SU-DHL-6 (cell line): ENCODE data around the gene ETV6.

Experiments used
- H2AFZ ChIP-seq: fragments of 200-600 bp; sonication (generic); 2 replicates; pipeline ENCODE4 v1.6.1; 2014; ENCODE audit warnings: low read depth, mild to moderate bottlenecking, moderate library complexity, mixed read lengths, antibody characterized with exemption, low read length; ENCODE audit not compliant: severe bottlenecking
- H3F3A ChIP-seq: fragments of 200-600 bp; shearing (Covaris generic); 2 replicates; pipeline ENCODE4 v1.6.0; 2016; ENCODE audit warnings: antibody characterized with exemption, mild to moderate bottlenecking; ENCODE audit not compliant: insufficient read depth
- H3K27ac ChIP-seq: fragments of 200-600 bp; sonication (generic); 2 replicates; pipeline ENCODE4 v1.5.1; 2016; ENCODE audit warnings: low read depth, mild to moderate bottlenecking, low read length, moderate library complexity, mixed read lengths
- H3K27me3 ChIP-seq: fragments of 200-600 bp; sonication (generic), shearing (Covaris generic); 2 replicates; pipeline ENCODE4 v1.6.0; 2014; ENCODE audit warnings: mild to moderate bottlenecking, low read length
- H3K36me3 ChIP-seq: fragments of 200-600 bp; sonication (generic); 2 replicates; pipeline ENCODE4 v1.6.1; 2014; ENCODE audit warnings: mild to moderate bottlenecking, low read length, mixed read lengths
- H3K4me2 ChIP-seq: fragments of 300-600, 200-600 bp; shearing (Covaris generic), sonication (generic); 2 replicates; pipeline ENCODE4 v1.6.0; 2014; ENCODE audit warnings: low read length, low read depth, mild to moderate bottlenecking; ENCODE audit not compliant: poor library complexity, severe bottlenecking
- H3K4me3 ChIP-seq: fragments of 200-600 bp; sonication (generic); 2 replicates; pipeline ENCODE4 v1.5.1; 2014; ENCODE audit warnings: antibody characterized with exemption, low read length, mild to moderate bottlenecking, mixed read lengths; ENCODE audit not compliant: insufficient read depth, poor library complexity, severe bottlenecking
- H3K79me2 ChIP-seq: fragments of 200-600 bp; sonication (generic); 2 replicates; pipeline ENCODE4 v1.6.1; 2014; ENCODE audit warnings: mild to moderate bottlenecking, low read length, moderate library complexity; ENCODE audit not compliant: insufficient read depth
- H3K9ac ChIP-seq: fragments of 200-600 bp; sonication (generic); 2 replicates; pipeline ENCODE4 v1.7.0; 2014; ENCODE audit warnings: mild to moderate bottlenecking, low read length
- H3K9me2 ChIP-seq: fragments of 200-600 bp; sonication (generic); replicated peaks from 2 replicates; pipeline ENCODE4 v1.6.1; 2014; ENCODE audit warnings: low read length; ENCODE audit not compliant: insufficient read depth
- H3K9me3 ChIP-seq: fragments of 200-600 bp; sonication (generic); 2 replicates; pipeline ENCODE4 v1.6.1; 2014; ENCODE audit warnings: low read length, mixed read lengths; ENCODE audit not compliant: insufficient read depth
- H4K20me1 ChIP-seq: fragments of 200-600 bp; sonication (generic); 2 replicates; pipeline ENCODE4 v1.6.1; 2014; ENCODE audit warnings: low read depth, mild to moderate bottlenecking, antibody characterized with exemption, low read length, moderate library complexity, mixed read lengths
- EZH2phosphoT487 ChIP-seq: fragments of 200-600 bp; sonication (generic), shearing (Covaris generic); conservative IDR thresholded peaks from 2 replicates; pipeline ENCODE4 v1.6.1; 2018; ENCODE audit warnings: mild to moderate bottlenecking, antibody characterized with exemption, low read length, moderate library complexity, mixed read lengths
- TF ChIP-seq, protein P1 (sequence below): fragments of 200-600 bp; sonication (generic); IDR thresholded peaks from one replicate; pipeline ENCODE4 v1.5.1; 2017; ENCODE audit warnings: antibody characterized with exemption, mild to moderate bottlenecking, low read length, moderate library complexity; ENCODE audit not compliant: insufficient read depth, poor library complexity, severe bottlenecking

ETV6 gene

DNA sequence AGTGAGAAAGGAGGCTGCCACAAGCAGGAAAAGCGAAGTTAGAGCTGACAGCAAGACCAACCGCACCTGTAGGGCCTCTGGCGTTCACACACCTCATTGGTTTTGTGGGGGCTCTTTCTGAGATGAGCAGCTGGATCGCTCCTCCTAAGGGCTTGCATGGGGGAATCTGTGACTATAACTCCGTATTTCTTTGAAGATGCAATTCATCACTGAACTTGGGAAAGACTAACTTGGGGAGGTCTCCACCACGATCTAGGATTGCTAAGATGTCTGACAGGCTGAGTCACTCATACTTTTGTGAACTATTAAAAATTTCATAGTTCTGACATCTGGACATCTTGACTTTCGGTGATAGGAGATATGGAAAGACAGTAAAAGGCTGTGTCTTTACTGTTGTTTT lies 173.6 kb downstream of the ETV6 start:
- no peak overlapping the region for H3K27ac ChIP-seq
- no peaks in the 10 kb centered on the region for H3F3A ChIP-seq
- no peaks in the 10 kb centered on the region for H3K27me3 ChIP-seq
- TF ChIP-seq, protein P1, sequence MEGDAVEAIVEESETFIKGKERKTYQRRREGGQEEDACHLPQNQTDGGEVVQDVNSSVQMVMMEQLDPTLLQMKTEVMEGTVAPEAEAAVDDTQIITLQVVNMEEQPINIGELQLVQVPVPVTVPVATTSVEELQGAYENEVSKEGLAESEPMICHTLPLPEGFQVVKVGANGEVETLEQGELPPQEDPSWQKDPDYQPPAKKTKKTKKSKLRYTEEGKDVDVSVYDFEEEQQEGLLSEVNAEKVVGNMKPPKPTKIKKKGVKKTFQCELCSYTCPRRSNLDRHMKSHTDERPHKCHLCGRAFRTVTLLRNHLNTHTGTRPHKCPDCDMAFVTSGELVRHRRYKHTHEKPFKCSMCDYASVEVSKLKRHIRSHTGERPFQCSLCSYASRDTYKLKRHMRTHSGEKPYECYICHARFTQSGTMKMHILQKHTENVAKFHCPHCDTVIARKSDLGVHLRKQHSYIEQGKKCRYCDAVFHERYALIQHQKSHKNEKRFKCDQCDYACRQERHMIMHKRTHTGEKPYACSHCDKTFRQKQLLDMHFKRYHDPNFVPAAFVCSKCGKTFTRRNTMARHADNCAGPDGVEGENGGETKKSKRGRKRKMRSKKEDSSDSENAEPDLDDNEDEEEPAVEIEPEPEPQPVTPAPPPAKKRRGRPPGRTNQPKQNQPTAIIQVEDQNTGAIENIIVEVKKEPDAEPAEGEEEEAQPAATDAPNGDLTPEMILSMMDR, result no peak
- TF ChIP-seq EZH2phosphoT487, result no peak
- H4K20me1 ChIP-seq, result no peaks in the 10 kb centered on the region
- H3K9ac ChIP-seq, result no peak overlapping the region
- no peaks in the 10 kb centered on the region for H3K9me3 ChIP-seq
- no peaks in the 10 kb centered on the region for H3K79me2 ChIP-seq
- no peaks in the 10 kb centered on the region for H3K9me2 ChIP-seq
- no peak overlapping the region for H3K4me3 ChIP-seq
- H2AFZ ChIP-seq, result no peak overlapping the region
- H3K36me3 ChIP-seq, result no peaks in the 10 kb centered on the region
- peak overlapping the region; percentile 17 for H3K4me2 ChIP-seq

DNA sequence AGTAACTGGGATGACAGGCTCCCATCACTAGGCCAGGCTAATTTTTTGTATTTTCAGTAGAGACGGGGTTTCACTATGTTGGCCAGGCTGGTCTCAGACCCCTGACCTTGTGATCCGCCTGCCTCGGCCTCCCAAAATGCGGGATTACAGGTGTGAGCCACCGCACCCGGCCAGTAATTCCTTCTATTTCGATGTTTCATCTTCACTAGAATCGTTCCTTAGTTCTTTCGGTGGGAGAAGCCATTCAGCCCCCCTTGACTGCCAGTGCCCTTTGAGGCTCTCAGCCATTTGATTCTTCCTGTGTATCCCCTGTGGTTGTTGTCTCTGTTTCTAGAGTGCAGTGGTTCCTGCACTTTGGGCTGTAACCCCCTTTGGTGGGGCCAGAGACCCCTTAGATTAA lies 174.1 kb downstream of the ETV6 start:
- Histone ChIP-seq H3K9me3 (no peaks in the 10 kb centered on the region), H3K9ac (no peak overlapping the region), H3K9me2 (no peaks in the 10 kb centered on the region), H3K27me3 (no peaks in the 10 kb centered on the region), H3K36me3 (no peaks in the 10 kb centered on the region), H3K4me2 (no peak overlapping the region), H3K4me3 (no peak overlapping the region), H3K27ac (no peak overlapping the region), H3K79me2 (no peaks in the 10 kb centered on the region), H4K20me1 (no peaks in the 10 kb centered on the region), H2AFZ (no peak overlapping the region), H3F3A (no peaks in the 10 kb centered on the region)
- TF ChIP-seq, protein P1, result no peak
- TF ChIP-seq EZH2phosphoT487, result no peak

DNA sequence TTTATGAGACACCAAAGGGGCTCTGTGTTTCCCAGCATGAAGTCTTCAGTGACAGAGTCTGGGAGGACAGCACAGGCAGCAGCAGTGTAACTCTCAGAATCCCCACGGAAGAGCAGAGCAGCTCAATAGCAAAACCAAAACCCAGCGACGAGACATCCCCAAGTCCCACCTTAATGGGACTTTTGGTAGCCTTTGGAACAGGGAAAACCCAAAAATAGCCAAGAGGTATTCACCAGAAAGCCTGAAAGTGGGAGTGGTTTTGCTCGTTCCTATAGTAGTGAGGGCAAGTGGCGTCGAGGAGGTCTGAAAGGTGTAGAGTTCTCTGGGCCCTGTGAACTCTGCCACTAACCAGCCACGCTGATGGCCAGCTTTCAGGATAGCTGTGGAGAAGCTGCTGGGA lies 174.6 kb downstream of the ETV6 start:
- no peak overlapping the region for H3K27ac ChIP-seq
- no peak overlapping the region for H2AFZ ChIP-seq
- no peaks in the 10 kb centered on the region for H3K79me2 ChIP-seq
- H3K9me3 ChIP-seq, result no peaks in the 10 kb centered on the region
- no peak overlapping the region for H3K4me2 ChIP-seq
- H3K9ac ChIP-seq, result no peak overlapping the region
- TF ChIP-seq EZH2phosphoT487, result no peak
- TF ChIP-seq, protein P1, result no peak
- H3K36me3 ChIP-seq, result no peaks in the 10 kb centered on the region
- H3F3A ChIP-seq, result no peaks in the 10 kb centered on the region
- no peaks in the 10 kb centered on the region for H4K20me1 ChIP-seq
- H3K9me2 ChIP-seq, result no peaks in the 10 kb centered on the region
- H3K27me3 ChIP-seq, result no peaks in the 10 kb centered on the region
- H3K4me3 ChIP-seq, result no peak overlapping the region
